ENCODE measurements around the gene TNFRSF6B. TPM values are rescaled to one million over a fixed set of nuclear protein-coding genes. Genes with fewer than 3 reads are reported as not detected.

Gene TNFRSF6B
- total RNA-seq, 1 donor, result 2.9 TPM

GRCh38 chr20:63686492-63687321 lies 9.7 kb upstream of the TNFRSF6B start:
- Histone ChIP-seq H3K4me2 (ENCODE audit: insufficient read depth, low read length) (no peak overlapping the region), H2AFZ (ENCODE audit: low read length) (no peak overlapping the region), H3K36me3 (ENCODE audit: insufficient read depth, low read length) (peaks cover 7% of the 10 kb centered on the region)

GRCh38 chr20:63687419-63688178 lies 8.9 kb upstream of the TNFRSF6B start:
- Histone ChIP-seq H3K4me3 (ENCODE audit: insufficient read depth, low read length) (no peak overlapping the region), H3K27ac (ENCODE audit: low read depth, low read length) (peak overlapping the region; percentile 79), H2AFZ (ENCODE audit: low read length) (no peak overlapping the region), H3K4me2 (ENCODE audit: insufficient read depth, low read length) (no peak overlapping the region), H3K79me2 (ENCODE audit: insufficient read depth, low read length) (no peaks in the 10 kb centered on the region), H3K36me3 (ENCODE audit: insufficient read depth, low read length) (peaks cover 8% of the 10 kb centered on the region), H3K4me1 (ENCODE audit: insufficient read depth, low read length) (peaks cover 12% of the 10 kb centered on the region), H3K9me3 (ENCODE audit: low read depth, low read length) (no peaks in the 10 kb centered on the region), H3K27me3 (ENCODE audit: insufficient read depth, low read length) (no peaks in the 10 kb centered on the region), H4K20me1 (ENCODE audit: insufficient read depth, low read length) (no peaks in the 10 kb centered on the region)
- peak; percentile 78 for DNase-seq (ENCODE audit: insufficient read length, low spot score, missing footprints)
- no peak for TF ChIP-seq CTCF (IDR thresholded peaks at IDR 0.05; ENCODE audit: extremely low read depth, low read depth, low read length)

More at GRCh38 chr20:63686492-63687321, 9.7 kb upstream of the TNFRSF6B start:
- H3K4me3 ChIP-seq (ENCODE audit: insufficient read depth, low read length), result no peak overlapping the region
- no peaks in the 10 kb centered on the region for H3K27me3 ChIP-seq (ENCODE audit: insufficient read depth, low read length)
- no peaks in the 10 kb centered on the region for H3K9me3 ChIP-seq (ENCODE audit: low read depth, low read length)
- H4K20me1 ChIP-seq (ENCODE audit: insufficient read depth, low read length), result no peaks in the 10 kb centered on the region
- peak; percentile 99 for DNase-seq (ENCODE audit: insufficient read length, low spot score, missing footprints)
- H3K4me1 ChIP-seq (ENCODE audit: insufficient read depth, low read length), result peaks cover 18% of the 10 kb centered on the region
- H3K79me2 ChIP-seq (ENCODE audit: insufficient read depth, low read length), result no peaks in the 10 kb centered on the region
- H3K27ac ChIP-seq (ENCODE audit: low read depth, low read length), result peak overlapping the region; percentile 79
- TF ChIP-seq CTCF (IDR thresholded peaks at IDR 0.05; ENCODE audit: extremely low read depth, low read depth, low read length), result no peak

GRCh38 chr20:63688228-63689045 lies 8.0 kb upstream of the TNFRSF6B start:
- no peak overlapping the region for H3K27ac ChIP-seq (ENCODE audit: low read depth, low read length)

More at GRCh38 chr20:63688228-63689045, 8.0 kb upstream of the TNFRSF6B start:
- Histone ChIP-seq H4K20me1 (ENCODE audit: insufficient read depth, low read length) (no peaks in the 10 kb centered on the region), H3K4me1 (ENCODE audit: insufficient read depth, low read length) (peaks cover 4% of the 10 kb centered on the region), H3K4me2 (ENCODE audit: insufficient read depth, low read length) (no peak overlapping the region), H3K36me3 (ENCODE audit: insufficient read depth, low read length) (peaks cover 6% of the 10 kb centered on the region), H3K9me3 (ENCODE audit: low read depth, low read length) (no peaks in the 10 kb centered on the region), H3K79me2 (ENCODE audit: insufficient read depth, low read length) (no peaks in the 10 kb centered on the region), H3K4me3 (ENCODE audit: insufficient read depth, low read length) (no peak overlapping the region), H2AFZ (ENCODE audit: low read length) (no peak overlapping the region), H3K27me3 (ENCODE audit: insufficient read depth, low read length) (no peaks in the 10 kb centered on the region)
- DNase-seq (ENCODE audit: insufficient read length, low spot score, missing footprints), result peak; percentile 77
- TF ChIP-seq CTCF (IDR thresholded peaks at IDR 0.05; ENCODE audit: extremely low read depth, low read depth, low read length), result no peak
